Measurements from ENCODE around the gene EBF3.

The EBF3 gene

DNA sequence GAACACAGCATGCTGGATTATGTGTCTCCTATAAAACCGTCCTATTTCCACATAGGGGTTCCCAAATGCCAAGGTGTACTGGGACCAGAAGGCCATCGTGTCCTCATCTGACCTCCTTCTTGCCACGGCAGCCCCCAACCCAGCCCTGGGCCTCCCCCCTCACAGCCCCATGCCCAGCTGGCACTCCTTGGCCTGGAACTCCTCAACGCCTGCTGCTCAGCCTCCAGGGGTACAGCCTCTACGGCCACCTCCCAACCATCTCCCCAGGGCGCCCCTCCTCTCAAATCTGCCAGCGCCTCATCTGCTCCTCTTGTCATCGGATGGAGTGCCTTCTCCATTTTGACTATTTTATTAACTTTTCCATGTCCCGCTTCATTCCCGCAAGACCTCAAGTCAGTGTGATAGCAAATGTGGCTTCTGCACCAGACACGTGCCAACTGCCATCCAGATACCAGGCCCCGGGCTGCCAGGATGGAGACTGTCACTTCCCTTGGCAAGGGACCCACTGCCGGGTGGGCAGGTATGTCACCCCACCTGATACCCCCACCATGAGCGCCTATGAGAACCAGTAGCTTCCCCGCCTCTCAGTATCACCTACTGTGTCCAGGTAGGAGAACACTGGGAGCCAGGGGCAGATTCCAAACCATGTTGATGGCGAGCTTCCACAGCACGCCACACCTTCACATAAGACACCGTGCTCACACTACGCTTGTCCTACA lies 106.7 kb downstream of the EBF3 start:
- H3K36me3 Mint-ChIP-seq (ENCODE audit: low read depth), result no peaks in the 10 kb centered on the region
- no peak overlapping the region for H3K4me3 Mint-ChIP-seq
- H3K4me1 Mint-ChIP-seq (ENCODE audit: low read depth), result no peaks in the 10 kb centered on the region
- no peaks in the 10 kb centered on the region for H3K9me3 Mint-ChIP-seq
- no peak overlapping the region for H3K27ac Mint-ChIP-seq
- peaks cover 5% of the 10 kb centered on the region for H3K27me3 Mint-ChIP-seq (ENCODE audit: low read depth)

DNA sequence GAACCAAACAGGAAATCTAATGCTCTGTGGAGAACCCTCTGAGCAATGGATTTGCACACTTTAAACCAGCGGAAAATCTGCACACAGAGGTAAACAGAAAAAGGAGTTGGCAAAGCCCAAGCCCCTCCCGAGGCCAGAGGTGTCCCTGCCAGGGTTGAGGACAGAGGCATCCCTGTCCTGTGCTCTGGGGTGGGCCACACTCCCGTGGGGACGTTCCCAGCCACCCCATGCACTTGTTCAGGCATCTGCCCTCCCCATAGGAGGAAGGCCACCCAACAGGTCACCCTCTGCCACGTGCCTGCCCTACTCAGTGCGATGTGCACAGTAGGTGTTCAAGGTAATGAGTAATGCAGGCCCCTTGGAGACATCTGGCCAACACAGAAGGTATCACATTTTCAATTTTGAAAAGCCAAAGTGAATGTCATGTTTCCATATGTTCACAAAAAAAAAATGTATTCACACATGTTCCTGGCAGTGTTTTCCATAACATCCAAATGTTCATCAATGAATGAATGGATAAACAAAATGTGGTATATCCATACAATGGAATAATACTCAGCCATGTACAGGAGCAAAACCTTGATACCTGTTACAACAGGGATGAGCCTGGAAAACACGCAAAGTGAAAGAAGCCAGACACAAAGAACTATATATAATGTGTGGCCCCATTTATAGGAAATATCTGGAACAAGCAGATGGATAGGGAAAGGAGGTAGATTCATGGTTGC lies 108.1 kb downstream of the EBF3 start:
- no peak overlapping the region for H3K4me3 Mint-ChIP-seq
- H3K36me3 Mint-ChIP-seq (ENCODE audit: low read depth), result no peaks in the 10 kb centered on the region
- peaks cover 5% of the 10 kb centered on the region for H3K27me3 Mint-ChIP-seq (ENCODE audit: low read depth)
- H3K27ac Mint-ChIP-seq, result no peak overlapping the region
- no peaks in the 10 kb centered on the region for H3K9me3 Mint-ChIP-seq
- no peaks in the 10 kb centered on the region for H3K4me1 Mint-ChIP-seq (ENCODE audit: low read depth)

DNA sequence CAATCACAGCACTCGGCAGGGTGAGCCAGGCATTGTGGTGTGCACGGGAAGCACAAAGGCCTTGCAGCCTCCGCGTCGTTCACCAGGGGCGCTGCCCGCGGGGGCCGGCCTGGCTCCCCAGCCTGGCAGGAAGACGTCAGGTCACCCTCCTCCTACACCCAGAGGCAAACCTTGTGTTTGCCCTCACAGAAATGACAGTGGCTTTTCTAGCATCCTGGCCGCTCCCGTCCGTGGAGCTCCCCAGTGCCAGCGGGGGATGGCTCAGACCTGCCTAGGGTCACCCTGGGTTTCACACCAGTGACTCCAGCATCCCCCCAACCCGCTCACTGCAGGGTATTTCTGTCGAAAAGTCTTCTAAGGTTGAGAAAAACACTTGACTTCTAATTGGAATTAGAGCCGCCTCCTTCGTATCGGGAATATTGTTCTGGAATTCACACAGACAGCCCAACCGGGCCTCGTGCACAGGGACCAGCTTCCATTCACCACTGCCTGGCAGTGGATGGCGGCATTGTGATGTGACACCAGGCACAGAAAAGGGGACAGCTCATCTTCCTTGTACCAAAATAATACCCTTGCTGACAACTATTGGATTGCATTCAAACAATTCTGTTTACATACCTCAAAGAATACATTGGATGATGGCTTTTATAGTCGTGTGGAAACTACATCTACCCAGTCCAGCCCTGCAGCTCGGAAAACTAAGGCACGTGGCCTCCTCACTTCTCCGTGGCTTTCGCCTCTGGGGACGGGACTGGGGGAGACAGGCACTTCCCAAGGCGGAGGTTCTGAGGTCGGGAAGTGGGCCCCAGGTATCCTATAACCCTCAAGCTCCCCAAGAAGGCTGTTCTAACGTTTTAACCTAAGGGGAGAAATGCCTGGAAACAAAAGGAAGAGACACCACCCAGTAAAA lies 109.0 kb downstream of the EBF3 start:
- H3K27ac Mint-ChIP-seq, result no peak overlapping the region
- no peak overlapping the region for H3K4me3 Mint-ChIP-seq
- peaks cover 5% of the 10 kb centered on the region for H3K27me3 Mint-ChIP-seq (ENCODE audit: low read depth)
- no peaks in the 10 kb centered on the region for H3K36me3 Mint-ChIP-seq (ENCODE audit: low read depth)
- no peaks in the 10 kb centered on the region for H3K4me1 Mint-ChIP-seq (ENCODE audit: low read depth)
- no peaks in the 10 kb centered on the region for H3K9me3 Mint-ChIP-seq

DNA sequence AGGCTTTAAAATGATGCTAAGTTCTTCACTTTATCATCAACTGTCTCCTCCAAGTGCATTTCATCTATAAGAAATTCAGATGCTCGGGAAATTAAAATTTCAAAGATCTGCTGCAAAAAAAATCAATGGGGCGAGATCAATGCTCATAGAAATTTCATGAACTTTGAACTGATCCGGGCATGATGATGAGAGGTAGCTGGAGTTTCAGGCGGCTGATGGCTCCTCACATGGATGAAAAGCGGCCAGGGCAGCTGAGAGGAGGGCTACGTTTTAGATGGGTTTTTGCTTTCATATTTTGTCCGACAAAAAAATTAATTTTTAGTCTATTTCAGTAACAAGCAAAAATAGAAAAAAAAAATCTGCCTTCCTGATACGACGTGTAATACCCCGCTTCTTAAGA lies 109.9 kb downstream of the EBF3 start:
- Mint-ChIP-seq H3K27me3 (ENCODE audit: low read depth) (peaks cover 5% of the 10 kb centered on the region), H3K4me1 (ENCODE audit: low read depth) (no peaks in the 10 kb centered on the region), H3K27ac (no peak overlapping the region), H3K36me3 (ENCODE audit: low read depth) (no peaks in the 10 kb centered on the region), H3K4me3 (no peak overlapping the region), H3K9me3 (no peaks in the 10 kb centered on the region)

DNA sequence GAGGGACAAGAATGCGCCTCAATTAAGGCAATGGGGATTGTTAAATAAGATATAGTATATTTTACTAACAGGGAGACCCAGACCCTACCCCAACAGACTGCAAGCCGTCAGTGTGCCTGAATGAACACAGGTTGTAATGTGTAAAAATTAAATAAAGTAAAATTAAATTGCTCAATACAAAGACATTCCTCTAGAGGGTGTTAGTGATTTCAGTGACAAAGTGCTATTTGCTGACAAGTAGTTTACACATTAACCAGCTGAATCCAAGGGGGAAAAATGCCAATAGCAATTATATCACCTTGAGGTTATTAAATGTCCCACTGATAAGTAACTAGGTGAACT lies 110.5 kb downstream of the EBF3 start:
- Mint-ChIP-seq H3K36me3 (ENCODE audit: low read depth) (no peaks in the 10 kb centered on the region), H3K27ac (no peak overlapping the region), H3K27me3 (ENCODE audit: low read depth) (peaks cover 5% of the 10 kb centered on the region), H3K4me1 (ENCODE audit: low read depth) (no peaks in the 10 kb centered on the region), H3K4me3 (no peak overlapping the region), H3K9me3 (no peaks in the 10 kb centered on the region)

DNA sequence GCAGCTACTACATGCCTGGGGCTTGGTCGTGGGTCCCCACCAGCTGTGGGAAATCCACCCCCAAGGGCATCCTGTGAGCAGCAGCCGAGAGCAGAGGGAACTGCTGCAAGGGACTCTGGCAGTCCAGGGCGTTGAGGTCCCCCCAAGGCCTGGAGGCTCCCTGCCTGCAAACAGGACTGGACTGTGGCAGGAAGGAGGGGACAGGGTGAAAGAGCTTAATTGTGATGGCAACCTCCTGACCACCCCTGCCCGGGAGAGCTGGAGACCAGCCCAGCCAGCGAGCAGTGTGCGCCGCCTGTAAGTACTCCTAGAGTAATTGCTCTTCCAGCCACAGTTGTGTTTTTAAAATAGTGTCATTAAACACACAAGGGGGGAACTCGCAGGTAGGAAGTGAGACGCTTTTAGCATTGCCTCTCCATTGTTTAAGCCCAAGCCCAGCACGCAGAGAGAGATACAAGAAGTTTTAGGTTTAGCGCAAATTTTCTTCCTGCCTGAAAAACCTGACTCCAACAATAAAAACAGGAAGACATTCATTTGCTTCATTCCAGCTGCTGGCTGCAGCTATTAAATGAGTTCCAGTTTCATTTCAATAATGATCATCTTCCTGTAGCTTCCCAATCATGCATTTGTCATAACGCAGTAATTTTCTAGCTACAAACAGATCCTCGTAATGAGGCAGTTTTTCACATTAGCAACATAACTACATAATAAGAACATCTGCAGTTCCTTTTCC lies 111.1 kb downstream of the EBF3 start:
- H3K27ac Mint-ChIP-seq, result no peak overlapping the region
- no peaks in the 10 kb centered on the region for H3K4me1 Mint-ChIP-seq (ENCODE audit: low read depth)
- H3K9me3 Mint-ChIP-seq, result no peaks in the 10 kb centered on the region
- H3K4me3 Mint-ChIP-seq, result no peak overlapping the region
- no peaks in the 10 kb centered on the region for H3K36me3 Mint-ChIP-seq (ENCODE audit: low read depth)
- H3K27me3 Mint-ChIP-seq (ENCODE audit: low read depth), result peaks cover 5% of the 10 kb centered on the region

DNA sequence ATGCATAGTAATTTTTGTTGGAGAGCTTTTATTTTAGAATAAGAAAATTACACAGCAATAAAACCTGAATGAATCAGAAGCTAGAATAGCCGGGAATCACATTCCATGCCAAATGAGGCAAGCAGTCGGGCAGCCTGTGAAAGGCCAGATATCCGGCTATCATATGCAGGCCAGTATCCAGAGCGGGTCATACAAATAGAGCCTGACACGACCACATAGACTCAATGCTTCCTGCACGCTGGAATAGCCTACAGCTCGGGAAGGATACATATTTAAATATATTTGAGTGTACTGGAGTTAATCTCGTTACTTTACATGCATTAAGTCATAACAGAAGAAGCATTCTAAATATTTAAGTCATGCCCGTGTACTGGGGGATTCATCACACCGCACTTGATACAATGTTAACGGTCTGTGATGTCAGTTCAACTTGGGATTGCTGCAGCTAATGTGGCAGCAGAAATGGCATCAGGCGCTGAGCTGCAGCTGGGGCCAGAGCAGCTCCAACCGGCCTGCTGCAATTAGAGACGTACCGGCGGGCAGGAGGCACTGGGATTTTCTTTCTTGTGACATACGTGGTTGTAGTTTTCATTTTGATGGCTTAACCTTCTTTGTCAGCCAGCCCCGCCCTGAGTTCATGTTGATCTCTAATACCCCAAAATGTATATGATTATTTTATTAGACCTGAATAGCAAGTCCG lies 112.0 kb downstream of the EBF3 start:
- no peaks in the 10 kb centered on the region for H3K4me1 Mint-ChIP-seq (ENCODE audit: low read depth)

DNA sequence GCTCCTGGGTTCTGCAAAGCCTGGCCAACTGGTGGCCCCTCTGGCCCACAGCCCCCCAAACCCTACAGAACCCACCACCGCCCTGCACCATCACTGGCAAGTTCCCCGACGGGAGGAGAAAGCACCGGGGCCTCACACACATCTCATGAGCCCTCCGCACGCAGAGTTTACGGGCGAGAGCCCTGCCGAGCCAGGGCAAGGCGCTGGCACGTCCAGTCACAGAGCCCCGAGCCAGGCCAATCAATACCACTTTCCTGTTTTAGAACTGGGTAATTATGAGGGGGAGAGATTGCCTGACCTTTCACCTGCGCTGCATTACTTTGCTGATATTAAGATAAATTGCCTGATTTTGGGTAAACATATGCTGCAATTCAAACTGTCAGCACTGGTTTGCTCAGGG lies 113.3 kb downstream of the EBF3 start:
- Mint-ChIP-seq H3K9me3 (no peaks in the 10 kb centered on the region), H3K27me3 (ENCODE audit: low read depth) (peaks cover 5% of the 10 kb centered on the region), H3K36me3 (ENCODE audit: low read depth) (no peaks in the 10 kb centered on the region), H3K4me3 (no peak overlapping the region), H3K4me1 (ENCODE audit: low read depth) (no peaks in the 10 kb centered on the region), H3K27ac (no peak overlapping the region)

More for the DNA sequence above, 112.0 kb downstream of the EBF3 start:
- Mint-ChIP-seq H3K4me3 (no peak overlapping the region), H3K9me3 (no peaks in the 10 kb centered on the region), H3K36me3 (ENCODE audit: low read depth) (no peaks in the 10 kb centered on the region), H3K27ac (no peak overlapping the region), H3K27me3 (ENCODE audit: low read depth) (peaks cover 5% of the 10 kb centered on the region)

DNA sequence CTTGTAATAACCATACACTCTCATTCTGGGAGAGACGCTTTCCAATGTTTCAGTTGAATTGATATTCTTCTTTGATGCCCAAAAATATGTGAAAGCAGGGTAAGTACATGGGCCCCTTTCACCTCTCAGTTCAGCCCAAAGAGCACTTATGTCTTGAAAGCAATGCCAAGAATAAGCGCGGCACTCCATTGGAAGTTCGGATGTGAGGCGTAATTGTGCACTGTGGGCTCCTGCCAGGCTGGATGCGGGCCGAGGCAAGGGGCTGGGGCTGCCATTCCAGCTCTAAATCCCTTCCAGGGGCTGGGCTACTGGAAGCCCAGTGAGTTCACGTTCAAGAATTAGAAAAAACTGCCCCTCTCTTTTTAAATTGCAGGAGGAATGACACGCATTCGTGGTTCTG lies 113.8 kb downstream of the EBF3 start:
- Mint-ChIP-seq H3K9me3 (no peaks in the 10 kb centered on the region), H3K27ac (no peak overlapping the region), H3K27me3 (ENCODE audit: low read depth) (peaks cover 5% of the 10 kb centered on the region), H3K4me1 (ENCODE audit: low read depth) (no peaks in the 10 kb centered on the region), H3K36me3 (ENCODE audit: low read depth) (no peaks in the 10 kb centered on the region), H3K4me3 (no peak overlapping the region)

DNA sequence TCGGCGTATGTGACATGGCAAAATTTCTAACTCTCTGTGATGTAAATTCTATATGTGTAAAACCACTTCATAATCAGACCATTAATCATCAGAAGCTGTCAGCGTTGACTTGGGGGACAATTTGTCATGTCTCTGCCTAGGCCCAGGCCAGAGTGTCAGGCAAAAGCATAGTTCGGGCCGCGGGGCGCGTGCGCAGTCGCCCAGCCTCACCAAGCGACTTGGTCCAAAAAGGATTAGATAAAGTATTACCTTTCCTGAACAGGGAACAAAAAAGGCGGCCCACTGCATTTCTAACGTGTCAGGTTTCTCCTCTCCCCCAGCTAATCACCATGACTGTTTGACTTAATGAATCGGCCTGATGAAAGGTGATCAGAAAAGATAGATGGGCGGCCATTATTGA lies 114.2 kb downstream of the EBF3 start:
- H3K4me3 Mint-ChIP-seq, result no peak overlapping the region
- no peak overlapping the region for H3K27ac Mint-ChIP-seq
- H3K27me3 Mint-ChIP-seq (ENCODE audit: low read depth), result peaks cover 5% of the 10 kb centered on the region

DNA sequence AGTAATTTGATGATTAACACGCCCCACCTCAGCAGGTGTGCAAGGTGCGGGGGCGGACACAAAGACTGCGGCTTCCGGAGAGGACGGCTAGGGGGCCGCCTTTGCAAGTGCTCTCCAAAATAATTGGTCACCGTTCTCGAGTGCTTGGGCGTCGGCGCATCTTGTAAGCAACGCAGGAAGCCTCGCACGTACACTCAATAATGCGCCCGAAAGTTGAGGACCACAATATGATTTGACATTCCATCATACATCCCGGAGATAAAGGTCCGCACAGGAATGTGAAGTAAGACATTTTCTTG lies 114.7 kb downstream of the EBF3 start:
- Mint-ChIP-seq H3K4me1 (ENCODE audit: low read depth) (no peaks in the 10 kb centered on the region), H3K36me3 (ENCODE audit: low read depth) (no peaks in the 10 kb centered on the region), H3K9me3 (no peaks in the 10 kb centered on the region), H3K4me3 (no peak overlapping the region), H3K27ac (no peak overlapping the region), H3K27me3 (ENCODE audit: low read depth) (peaks cover 5% of the 10 kb centered on the region)

More for the DNA sequence above, 114.2 kb downstream of the EBF3 start:
- Mint-ChIP-seq H3K9me3 (no peaks in the 10 kb centered on the region), H3K36me3 (ENCODE audit: low read depth) (no peaks in the 10 kb centered on the region), H3K4me1 (ENCODE audit: low read depth) (no peaks in the 10 kb centered on the region)

DNA sequence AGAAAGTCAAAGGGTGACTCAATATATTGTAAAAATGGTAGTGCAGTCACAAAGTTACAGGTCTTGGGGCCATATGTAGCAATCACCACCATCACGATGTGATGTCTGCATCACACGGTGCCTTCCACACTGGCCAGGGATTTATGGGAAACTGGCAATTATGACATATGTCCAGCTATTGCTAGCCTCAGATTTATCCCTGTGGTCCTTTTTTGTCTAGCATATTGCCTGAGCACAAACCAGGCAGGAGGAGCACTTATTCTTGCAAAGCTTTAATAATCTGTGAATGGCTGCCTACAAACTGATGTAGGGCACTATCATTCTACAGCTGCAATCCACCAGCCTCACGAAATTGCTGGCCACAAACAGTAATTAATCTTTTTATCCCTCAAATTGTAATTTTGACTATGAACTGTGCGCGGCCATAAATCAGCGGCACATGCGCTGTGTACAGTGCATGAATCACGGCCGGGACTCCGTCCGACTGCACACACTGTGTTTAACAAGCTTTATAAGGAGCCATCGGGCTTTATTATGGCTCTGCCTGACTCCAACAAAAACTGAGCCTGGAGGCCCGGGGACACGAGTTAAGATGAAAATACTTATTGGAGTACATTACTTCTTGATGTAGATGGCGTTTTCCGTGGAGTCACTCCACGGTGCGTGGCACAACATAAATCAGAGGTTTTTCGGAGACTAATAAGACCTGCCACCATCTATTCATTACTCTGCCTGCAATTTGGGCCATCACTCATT lies 115.2 kb downstream of the EBF3 start:
- Mint-ChIP-seq H3K9me3 (no peaks in the 10 kb centered on the region), H3K27me3 (ENCODE audit: low read depth) (peaks cover 3% of the 10 kb centered on the region), H3K4me3 (no peak overlapping the region), H3K27ac (no peak overlapping the region), H3K36me3 (ENCODE audit: low read depth) (no peaks in the 10 kb centered on the region), H3K4me1 (ENCODE audit: low read depth) (no peaks in the 10 kb centered on the region)

DNA sequence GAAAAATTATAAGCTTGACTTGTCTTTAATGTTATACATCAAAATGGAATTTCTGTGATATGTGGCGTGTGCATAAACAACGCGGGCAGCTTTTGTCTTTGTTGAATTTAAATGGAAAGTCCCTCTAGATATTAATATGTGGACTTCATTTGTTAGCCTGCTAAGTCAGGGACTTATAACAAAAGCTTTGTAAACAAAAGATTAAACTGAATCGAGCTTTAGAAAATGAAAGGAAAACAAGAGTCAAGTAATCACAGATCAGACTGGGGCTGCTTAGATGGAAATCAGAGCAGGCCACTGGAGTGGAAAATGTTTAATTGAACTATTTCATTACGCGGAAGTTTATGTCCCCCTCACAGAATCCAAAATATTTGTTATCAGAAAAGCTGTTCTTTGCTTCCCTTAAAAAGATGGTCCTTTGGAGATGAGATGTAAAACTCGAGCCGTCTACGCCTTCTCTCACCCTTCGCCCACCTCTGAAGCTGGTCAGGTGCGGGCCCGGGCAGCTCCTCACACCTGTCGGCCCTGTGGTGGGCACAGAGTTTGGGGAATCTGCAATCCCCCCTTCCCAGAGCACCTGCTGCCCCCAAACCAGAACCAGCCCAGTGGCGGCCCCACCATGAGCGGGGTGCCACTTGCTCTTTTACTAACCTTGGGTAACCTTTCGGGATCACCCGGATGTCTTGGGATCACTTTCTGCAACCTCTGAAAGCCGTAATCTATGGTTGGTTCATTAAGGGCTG lies 116.2 kb downstream of the EBF3 start:
- H3K9me3 Mint-ChIP-seq, result no peaks in the 10 kb centered on the region
- no peak overlapping the region for H3K4me3 Mint-ChIP-seq
- no peaks in the 10 kb centered on the region for H3K4me1 Mint-ChIP-seq (ENCODE audit: low read depth)
- no peaks in the 10 kb centered on the region for H3K27me3 Mint-ChIP-seq (ENCODE audit: low read depth)
- H3K27ac Mint-ChIP-seq, result no peak overlapping the region
- H3K36me3 Mint-ChIP-seq (ENCODE audit: low read depth), result no peaks in the 10 kb centered on the region
